A673 (cell line): ENCODE data around the gene SMIM5. TPM values are rescaled to one million over a fixed set of nuclear protein-coding genes. Genes with fewer than 3 reads are reported as not detected.

ENCODE experiments used
- BruUV-seq: library from RNA; stranded (reverse); fragments of 400-500 nt; replicated peaks from 2 replicates; lab custom pipeline; 2021; lab: Mats Ljungman, UMichigan
- CTCF ChIA-PET: fragments of 300-600 bp; sonication (Branson Sonifier 250); formaldehyde crosslinking; loops from one replicate; lab custom pipeline; 2022; ENCODE audit warnings: antibody characterized with exemption; lab: Charles Lee
- POLR2A ChIA-PET: fragments of 300-600 bp; sonication (Branson Sonifier 250); formaldehyde crosslinking; loops from one replicate; lab custom pipeline; 2022; ENCODE audit warnings: antibody characterized with exemption; ENCODE audit not compliant: low non-redundant PET; lab: Charles Lee
- DNase-seq: peaks from one replicate; pipeline ENCODE4 v3.0.0-alpha.2; 2015; ENCODE audit warnings: low spot score
- H3K27ac ChIP-seq: fragments of 200-600 bp; sonication (generic); 2 replicates; pipeline ENCODE4 v1.5.1; 2016; ENCODE audit warnings: mixed run types, low read depth, mild to moderate bottlenecking, mixed read lengths, antibody characterized with exemption, low read length; ENCODE audit not compliant: poor library complexity, severe bottlenecking
- H3K27me3 ChIP-seq: fragments of 200-600 bp; sonication (generic); replicated peaks from 2 replicates; pipeline ENCODE4 v1.6.1; 2017; ENCODE audit warnings: mixed run types, low read depth, mild to moderate bottlenecking, mixed read lengths, antibody characterized with exemption, low read length; ENCODE audit not compliant: insufficient read depth, poor library complexity
- H3K36me3 ChIP-seq: fragments of 200-600 bp; sonication (generic); 2 replicates; pipeline ENCODE4 v1.6.1; 2016; ENCODE audit warnings: mixed run types, mild to moderate bottlenecking, mixed read lengths, antibody characterized with exemption, low read length; ENCODE audit not compliant: insufficient read depth, poor library complexity, severe bottlenecking
- H3K4me1 ChIP-seq: fragments of 200-600 bp; sonication (generic); 2 replicates; pipeline ENCODE4 v1.6.1; 2017; ENCODE audit warnings: mixed run types, mild to moderate bottlenecking, mixed read lengths, antibody characterized with exemption, low read length; ENCODE audit not compliant: insufficient read depth, poor library complexity, severe bottlenecking
- H3K4me3 ChIP-seq: fragments of 200-600 bp; sonication (generic); 2 replicates; pipeline ENCODE4 v1.5.1; 2016; ENCODE audit warnings: low read depth, mixed run types, mild to moderate bottlenecking, mixed read lengths, low read length; ENCODE audit not compliant: poor library complexity, severe bottlenecking
- H3K9me3 ChIP-seq: fragments of 200-600 bp; sonication (generic); 2 replicates; pipeline ENCODE4 v1.6.1; 2016; ENCODE audit warnings: mixed run types, low read depth, mild to moderate bottlenecking, mixed read lengths, antibody characterized with exemption, low read length; ENCODE audit not compliant: poor library complexity, severe bottlenecking
- EZH2 ChIP-seq: fragments of 200-600 bp; sonication (generic); IDR thresholded peaks from 2 replicates; pipeline ENCODE4 v1.6.1; 2017; ENCODE audit warnings: borderline replicate concordance, low read depth, mild to moderate bottlenecking, mixed read lengths, antibody characterized with exemption, low read length; ENCODE audit not compliant: poor library complexity, severe bottlenecking
- intact Hi-C: fragments of 100-400 bp; cut with micrococcal nuclease; formaldehyde crosslinking; loops from one replicate; pipeline ENCODE4 v1.10.0; 2022; ENCODE audit not compliant: unreplicated experiment
- total RNA-seq: library from RNA; stranded (reverse); gene quantifications from 2 replicates; pipeline ENCODE4 v1.2.3, GENCODE V29; 2021
- TF ChIP-seq, protein P1 (sequence below): fragments of 300-800, 200-600 bp; sonication (generic); conservative IDR thresholded peaks from 2 replicates; pipeline ENCODE4 v1.5.1; 2017; ENCODE audit warnings: low read depth, mild to moderate bottlenecking, antibody characterized with exemption, low read length, moderate library complexity, mixed read lengths

SMIM5 gene
- total RNA-seq, 1 experiment from 2014 or later, result not detected

- ChIA-PET POLR2A (interaction anchor here (0.5 kb wide), 1 partner anchor 18 kb away, joined by 3 read pairs; no protein-coding TSS in a partner anchor), CTCF (interaction anchor here (0.5 to 2.0 kb wide), 3 partner anchors 34 to 81 kb away, joined by 3 to 10 read pairs (median 3); partner anchors contain the start of gene SMIM5)
- peaks cover 36% of the 10 kb centered on the region for H3K36me3 ChIP-seq
- DNase-seq, result peak; percentile 99
- no peaks in the 10 kb centered on the region for H3K27me3 ChIP-seq
- H3K4me1 ChIP-seq, result peaks cover 15% of the 10 kb centered on the region
- TSS peak; percentile 82 for BruUV-seq
- TF ChIP-seq, protein P1, sequence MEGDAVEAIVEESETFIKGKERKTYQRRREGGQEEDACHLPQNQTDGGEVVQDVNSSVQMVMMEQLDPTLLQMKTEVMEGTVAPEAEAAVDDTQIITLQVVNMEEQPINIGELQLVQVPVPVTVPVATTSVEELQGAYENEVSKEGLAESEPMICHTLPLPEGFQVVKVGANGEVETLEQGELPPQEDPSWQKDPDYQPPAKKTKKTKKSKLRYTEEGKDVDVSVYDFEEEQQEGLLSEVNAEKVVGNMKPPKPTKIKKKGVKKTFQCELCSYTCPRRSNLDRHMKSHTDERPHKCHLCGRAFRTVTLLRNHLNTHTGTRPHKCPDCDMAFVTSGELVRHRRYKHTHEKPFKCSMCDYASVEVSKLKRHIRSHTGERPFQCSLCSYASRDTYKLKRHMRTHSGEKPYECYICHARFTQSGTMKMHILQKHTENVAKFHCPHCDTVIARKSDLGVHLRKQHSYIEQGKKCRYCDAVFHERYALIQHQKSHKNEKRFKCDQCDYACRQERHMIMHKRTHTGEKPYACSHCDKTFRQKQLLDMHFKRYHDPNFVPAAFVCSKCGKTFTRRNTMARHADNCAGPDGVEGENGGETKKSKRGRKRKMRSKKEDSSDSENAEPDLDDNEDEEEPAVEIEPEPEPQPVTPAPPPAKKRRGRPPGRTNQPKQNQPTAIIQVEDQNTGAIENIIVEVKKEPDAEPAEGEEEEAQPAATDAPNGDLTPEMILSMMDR, result no peak
- no peak for TF ChIP-seq EZH2
- H3K9me3 ChIP-seq, result no peaks in the 10 kb centered on the region
- H3K4me3 ChIP-seq, result peak within 1 kb of the TSS; percentile 82
- intact Hi-C loops, result no loop called here
- peak within 1 kb of the TSS; percentile 79 for H3K27ac ChIP-seq
Measured at GRCh38 chr17:75666959-75667790, 33.9 kb downstream of the SMIM5 start, which contains the start of the genes RECQL5 and SAP30BP. RECQL5 (minus strand) TSS chr17:75667154; CDS start chr17:75666557, 597 bp downstream. SAP30BP (plus strand) TSS chr17:75667338; CDS start chr17:75667373, 35 bp downstream.

DNA sequence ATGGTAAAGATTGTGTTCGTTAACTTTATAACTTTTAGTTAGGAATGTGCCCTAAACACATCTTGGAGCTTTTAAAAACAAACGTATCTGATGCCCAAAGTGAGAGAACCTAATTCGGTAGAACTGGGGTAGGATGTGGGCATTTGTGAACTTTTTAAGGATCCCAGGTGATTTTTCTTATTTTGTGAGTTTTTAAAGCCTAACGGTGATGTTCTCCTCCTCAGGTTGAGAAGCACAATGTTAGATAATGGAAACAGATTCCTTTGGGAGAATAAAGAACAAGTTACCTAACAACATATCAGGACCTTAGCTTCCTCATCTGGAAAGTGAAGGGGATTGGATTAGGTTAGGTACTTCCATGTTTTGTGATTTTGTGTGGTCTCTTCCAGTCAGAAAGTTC lies 34.6 kb downstream of the SMIM5 start:
- ChIA-PET CTCF (interaction anchor here (0.5 to 2.0 kb wide), 3 partner anchors 34 to 80 kb away, joined by 3 to 10 read pairs (median 3); partner anchors contain the start of gene SMIM5), POLR2A (no interaction called here)
- H3K4me3 ChIP-seq, result peak overlapping the region; percentile 82
- intact Hi-C loops, result no loop called here
- peaks cover 15% of the 10 kb centered on the region for H3K4me1 ChIP-seq
- H3K36me3 ChIP-seq, result peaks cover 42% of the 10 kb centered on the region
- no peaks in the 10 kb centered on the region for H3K27me3 ChIP-seq
- TF ChIP-seq, protein P1, result no peak
- peak overlapping the region; percentile 79 for H3K27ac ChIP-seq
- DNase-seq, result no peak
- BruUV-seq, result no TSS peak
- H3K9me3 ChIP-seq, result no peaks in the 10 kb centered on the region

DNA sequence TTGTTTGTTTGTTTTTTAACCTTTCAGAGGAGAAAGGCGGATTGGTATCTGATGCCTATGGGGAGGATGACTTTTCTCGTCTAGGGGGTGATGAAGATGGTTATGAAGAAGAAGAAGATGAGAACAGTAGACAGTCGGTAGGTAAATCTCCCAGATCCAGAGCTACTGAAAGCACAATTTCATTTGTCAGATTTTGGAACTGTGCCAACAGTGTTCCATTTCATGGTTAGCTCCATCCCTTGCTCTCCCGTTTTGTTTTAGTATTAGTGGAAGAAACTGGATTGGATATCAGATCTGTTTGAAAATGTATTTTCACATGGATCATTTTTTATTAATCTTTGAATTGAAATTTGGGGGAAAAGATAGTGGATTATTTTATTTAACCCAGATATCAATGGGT lies 35.3 kb downstream of the SMIM5 start:
- H3K36me3 ChIP-seq, result peaks cover 46% of the 10 kb centered on the region
- no TSS peak for BruUV-seq

More for the DNA sequence above, 35.3 kb downstream of the SMIM5 start:
- intact Hi-C loops, result no loop called here
- H3K4me3 ChIP-seq, result peak overlapping the region; percentile 82
- TF ChIP-seq EZH2, result no peak
- TF ChIP-seq, protein P1, result no peak
- DNase-seq, result no peak
- peaks cover 15% of the 10 kb centered on the region for H3K4me1 ChIP-seq
- H3K27me3 ChIP-seq, result no peaks in the 10 kb centered on the region
- H3K9me3 ChIP-seq, result no peaks in the 10 kb centered on the region
- no peak overlapping the region for H3K27ac ChIP-seq
- ChIA-PET CTCF (no interaction called here), POLR2A (no interaction called here)
